HEK293 (cell line): ENCODE measurements around the gene KHSRP.

Experiments used
- CTCF ChIA-PET: fragments of 350-600 bp; formaldehyde crosslinking; extraction: SDS; loops from one replicate; lab custom pipeline; 2021; ENCODE audit warnings: antibody characterized with exemption; lab: Yijun Ruan, JAX
- POLR2A ChIA-PET: fragments of 300-600 bp; formaldehyde crosslinking; extraction: SDS; loops from one replicate; lab custom pipeline; 2020; ENCODE audit warnings: antibody characterized with exemption, inconsistent platforms; lab: Yijun Ruan, JAX
- H3K27ac ChIP-seq: fragments of 200-500 bp; sonication (Bioruptor generic); 2 replicates; pipeline ENCODE4 v1.5.1; 2014; ENCODE audit warnings: low read depth, low read length, control low read depth, inconsistent platforms; ENCODE audit errors: extremely low read depth
- H3K36me3 ChIP-seq, 2 experiments: fragments of 200-500 bp in 1 of 2; sonication (Bioruptor generic) in 1 of 2; 1 replicate in 1 of 2; 2 replicates in 1 of 2; pipeline ENCODE4 v1.5.1; 2014 to 2017; ENCODE audit warnings: inconsistent platforms in 2 of 2, low read length in 2 of 2; ENCODE audit not compliant: control insufficient read depth in 2 of 2, insufficient read depth in 1 of 2
- H3K4me1 ChIP-seq: fragments of 200-500 bp; sonication (Bioruptor generic); 2 replicates; pipeline ENCODE4 v1.5.1; 2014; ENCODE audit warnings: mild to moderate bottlenecking, low read length, inconsistent platforms; ENCODE audit not compliant: control insufficient read depth, insufficient read depth
- H3K4me3 ChIP-seq: 2 replicates; pipeline ENCODE4 v1.5.1; 2011; ENCODE audit warnings: low read depth, mild to moderate bottlenecking, control low read depth, low read length, moderate library complexity
- H3K9me3 ChIP-seq: fragments of 200-500 bp; sonication (Bioruptor generic); 2 replicates; pipeline ENCODE4 v1.5.1; 2014; ENCODE audit warnings: low read depth, low read length, inconsistent platforms; ENCODE audit not compliant: control insufficient read depth, insufficient read depth
- FEZF1 ChIP-seq: fragments of 450-650 bp; formaldehyde crosslinking; IDR thresholded peaks from 2 replicates; pipeline ENCODE4 v1.5.1; 2016; ENCODE audit warnings: missing biosample characterization, missing genetic modification characterization
- GFI1B ChIP-seq: fragments of 450-650 bp; formaldehyde crosslinking; IDR thresholded peaks from 2 replicates; pipeline ENCODE4 v1.5.1; 2016; ENCODE audit warnings: missing biosample characterization, missing genetic modification characterization
- GLIS2 ChIP-seq: fragments of 450-650 bp; formaldehyde crosslinking; IDR thresholded peaks from 2 replicates; pipeline ENCODE4 v1.5.1; 2016; ENCODE audit warnings: missing biosample characterization, missing genetic modification characterization
- KLF10 ChIP-seq: fragments of 450-650 bp; IDR thresholded peaks from 2 replicates; pipeline ENCODE4 v1.5.1; 2018; ENCODE audit warnings: missing biosample characterization, mild to moderate bottlenecking, missing genetic modification characterization
- SP2 ChIP-seq: fragments of 450-650 bp; formaldehyde crosslinking; IDR thresholded peaks from 2 replicates; pipeline ENCODE4 v1.5.1; 2016; ENCODE audit warnings: missing biosample characterization, missing genetic modification characterization
- YY1 ChIP-seq: fragments of 450-650 bp; formaldehyde crosslinking; IDR thresholded peaks from 2 replicates; pipeline ENCODE4 v1.5.1; 2018; ENCODE audit warnings: missing biosample characterization, missing genetic modification characterization
- ZBTB10 ChIP-seq: fragments of 450-650 bp; formaldehyde crosslinking; IDR thresholded peaks from 2 replicates; pipeline ENCODE4 v1.5.1; 2016; ENCODE audit warnings: missing biosample characterization, missing genetic modification characterization
- ZNF155 ChIP-seq: fragments of 450-650 bp; formaldehyde crosslinking; IDR thresholded peaks from 2 replicates; pipeline ENCODE4 v1.5.1; 2016; ENCODE audit warnings: missing biosample characterization, missing genetic modification characterization
- ZNF175 ChIP-seq: fragments of 450-650 bp; formaldehyde crosslinking; IDR thresholded peaks from 2 replicates; pipeline ENCODE4 v1.5.1; 2016; ENCODE audit warnings: missing biosample characterization, missing genetic modification characterization
- ZNF184 ChIP-seq: fragments of 450-650 bp; IDR thresholded peaks from 2 replicates; pipeline ENCODE4 v1.5.1; 2018; ENCODE audit warnings: missing biosample characterization, mild to moderate bottlenecking, missing genetic modification characterization
- ZNF23 ChIP-seq: fragments of 450-650 bp; formaldehyde crosslinking; IDR thresholded peaks from 2 replicates; pipeline ENCODE4 v1.5.1; 2016; ENCODE audit warnings: missing biosample characterization, missing genetic modification characterization, borderline replicate concordance
- ZNF239 ChIP-seq: fragments of 450-650 bp; formaldehyde crosslinking; IDR thresholded peaks from 2 replicates; pipeline ENCODE4 v1.5.1; 2016; ENCODE audit warnings: missing biosample characterization, missing genetic modification characterization
- ZNF24 ChIP-seq: fragments of 450-650 bp; formaldehyde crosslinking; IDR thresholded peaks from 2 replicates; pipeline ENCODE4 v1.5.1; 2016; ENCODE audit warnings: missing biosample characterization, missing genetic modification characterization
- ZNF292 ChIP-seq: fragments of 450-650 bp; formaldehyde crosslinking; IDR thresholded peaks from 2 replicates; pipeline ENCODE4 v1.5.1; 2016; ENCODE audit warnings: low read depth, missing biosample characterization, missing genetic modification characterization, borderline replicate concordance
- ZNF48 ChIP-seq: fragments of 450-650 bp; formaldehyde crosslinking; IDR thresholded peaks from 2 replicates; pipeline ENCODE4 v1.5.1; 2016; ENCODE audit warnings: missing biosample characterization, missing genetic modification characterization
- ZNF501 ChIP-seq: fragments of 450-650 bp; formaldehyde crosslinking; IDR thresholded peaks from 2 replicates; pipeline ENCODE4 v1.5.1; 2016; ENCODE audit warnings: missing biosample characterization, missing genetic modification characterization
- ZNF544 ChIP-seq: fragments of 450-650 bp; formaldehyde crosslinking; IDR thresholded peaks from 2 replicates; pipeline ENCODE4 v1.5.0; 2017; ENCODE audit warnings: missing biosample characterization, missing genetic modification characterization
- ZNF600 ChIP-seq: fragments of 450-650 bp; formaldehyde crosslinking; IDR thresholded peaks from 2 replicates; pipeline ENCODE4 v1.5.1; 2016; ENCODE audit warnings: missing biosample characterization, missing genetic modification characterization
- ZNF629 ChIP-seq: fragments of 450-650 bp; formaldehyde crosslinking; IDR thresholded peaks from 2 replicates; pipeline ENCODE4 v1.5.1; 2017; ENCODE audit warnings: missing biosample characterization, missing genetic modification characterization
- ZNF777 ChIP-seq: fragments of 450-650 bp; formaldehyde crosslinking; IDR thresholded peaks from 2 replicates; pipeline ENCODE4 v1.5.1; 2017; ENCODE audit warnings: missing biosample characterization, missing genetic modification characterization, borderline replicate concordance
- ZNF837 ChIP-seq: fragments of 450-650 bp; formaldehyde crosslinking; IDR thresholded peaks from 2 replicates; pipeline ENCODE4 v1.5.1; 2016; ENCODE audit warnings: missing biosample characterization, missing genetic modification characterization
- ZNF843 ChIP-seq: fragments of 450-650 bp; formaldehyde crosslinking; IDR thresholded peaks from 2 replicates; pipeline ENCODE4 v1.5.1; 2016; ENCODE audit warnings: missing biosample characterization, missing genetic modification characterization
- TF ChIP-seq, protein P1 (sequence below): fragments of 450-650 bp; formaldehyde crosslinking; IDR thresholded peaks from 2 replicates; pipeline ENCODE4; 2016; ENCODE audit warnings: missing biosample characterization, missing genetic modification characterization
- TF ChIP-seq, protein P2 (sequence below): fragments of 450-650 bp; formaldehyde crosslinking; IDR thresholded peaks from 2 replicates; pipeline ENCODE4 v1.5.1; 2016; ENCODE audit warnings: missing biosample characterization, missing genetic modification characterization, low read depth

KHSRP gene

GRCh38 chr19:6392221-6393073 lies 32.2 kb downstream of the KHSRP start:
- H3K9me3 ChIP-seq, result no peaks in the 10 kb centered on the region
- peaks cover 6% of the 10 kb centered on the region for H3K4me1 ChIP-seq
- H3K27ac ChIP-seq, result peak overlapping the region; percentile 52
- peak overlapping the region; percentile 73 for H3K4me3 ChIP-seq
- CTCF ChIA-PET, result interaction anchor here (2.2 kb wide), 1 partner anchor 20 kb away, joined by 5 read pairs; no protein-coding TSS in a partner anchor
- H3K36me3 ChIP-seq, result peaks cover 24 to 43% of the 10 kb centered on the region in 2 experiments
- no peak for TF ChIP-seq ZNF629
- TF ChIP-seq ZNF24, result no peak; the same call in 1 of the 2 replicates
- TF ChIP-seq ZNF184 (tag by site-specific recombination), result no peak
- TF ChIP-seq FEZF1 (tag by site-specific recombination), result no peak
- 0 out of 2 replicates have a peak, but pooled peaks have one; percentile 25 for TF ChIP-seq YY1 (tag by site-specific recombination)
- TF ChIP-seq ZBTB10, result peak; percentile 90
- TF ChIP-seq ZNF48 (tag by site-specific recombination), result no peak
- 0 out of 2 replicates have a peak, but pooled peaks have one; percentile 32 for TF ChIP-seq ZNF777 (tag by site-specific recombination)
- 0 out of 2 replicates have a peak, but pooled peaks have one; percentile 22 for TF ChIP-seq ZNF501 (tag by site-specific recombination)
- no peak for TF ChIP-seq ZNF23 (tag by site-specific recombination)
- TF ChIP-seq ZNF155 (tag by site-specific recombination), result no peak
- no peak for TF ChIP-seq SP2
- TF ChIP-seq, protein P1, sequence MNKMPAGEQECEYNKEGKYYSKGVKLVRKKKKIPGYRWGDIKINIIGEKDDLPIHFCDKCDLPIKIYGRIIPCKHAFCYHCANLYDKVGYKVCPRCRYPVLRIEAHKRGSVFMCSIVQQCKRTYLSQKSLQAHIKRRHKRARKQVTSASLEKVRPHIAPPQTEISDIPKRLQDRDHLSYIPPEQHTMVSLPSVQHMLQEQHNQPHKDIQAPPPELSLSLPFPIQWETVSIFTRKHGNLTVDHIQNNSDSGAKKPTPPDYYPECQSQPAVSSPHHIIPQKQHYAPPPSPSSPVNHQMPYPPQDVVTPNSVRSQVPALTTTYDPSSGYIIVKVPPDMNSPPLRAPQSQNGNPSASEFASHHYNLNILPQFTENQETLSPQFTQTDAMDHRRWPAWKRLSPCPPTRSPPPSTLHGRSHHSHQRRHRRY (tag by site-specific recombination), result no peak
- TF ChIP-seq, protein P2, sequence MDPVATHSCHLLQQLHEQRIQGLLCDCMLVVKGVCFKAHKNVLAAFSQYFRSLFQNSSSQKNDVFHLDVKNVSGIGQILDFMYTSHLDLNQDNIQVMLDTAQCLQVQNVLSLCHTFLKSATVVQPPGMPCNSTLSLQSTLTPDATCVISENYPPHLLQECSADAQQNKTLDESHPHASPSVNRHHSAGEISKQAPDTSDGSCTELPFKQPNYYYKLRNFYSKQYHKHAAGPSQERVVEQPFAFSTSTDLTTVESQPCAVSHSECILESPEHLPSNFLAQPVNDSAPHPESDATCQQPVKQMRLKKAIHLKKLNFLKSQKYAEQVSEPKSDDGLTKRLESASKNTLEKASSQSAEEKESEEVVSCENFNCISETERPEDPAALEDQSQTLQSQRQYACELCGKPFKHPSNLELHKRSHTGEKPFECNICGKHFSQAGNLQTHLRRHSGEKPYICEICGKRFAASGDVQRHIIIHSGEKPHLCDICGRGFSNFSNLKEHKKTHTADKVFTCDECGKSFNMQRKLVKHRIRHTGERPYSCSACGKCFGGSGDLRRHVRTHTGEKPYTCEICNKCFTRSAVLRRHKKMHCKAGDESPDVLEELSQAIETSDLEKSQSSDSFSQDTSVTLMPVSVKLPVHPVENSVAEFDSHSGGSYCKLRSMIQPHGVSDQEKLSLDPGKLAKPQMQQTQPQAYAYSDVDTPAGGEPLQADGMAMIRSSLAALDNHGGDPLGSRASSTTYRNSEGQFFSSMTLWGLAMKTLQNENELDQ (tag by site-specific recombination), result no peak
- no peak for TF ChIP-seq ZNF843 (tag by site-specific recombination)
- TF ChIP-seq ZNF544 (tag by site-specific recombination), result no peak
- TF ChIP-seq KLF10 (tag by site-specific recombination), result no peak
- no peak for TF ChIP-seq ZNF600 (tag by site-specific recombination)
- TF ChIP-seq ZNF292, result no peak
- TF ChIP-seq ZNF837 (tag by site-specific recombination), result no peak
- TF ChIP-seq ZNF239, result no peak
- no peak for TF ChIP-seq ZNF175
- no peak for TF ChIP-seq GLIS2 (tag by site-specific recombination)
- no peak for TF ChIP-seq GFI1B
- POLR2A ChIA-PET, result interaction anchor here (0.5 to 1.5 kb wide), 7 partner anchors 19 to 1649 kb away, joined by 3 to 7 read pairs (median 5); partner anchors contain the start of genes ALKBH7, CLPP and KHSRP
